ENCODE data around the gene FSD1L.

The FSD1L gene

DNA sequence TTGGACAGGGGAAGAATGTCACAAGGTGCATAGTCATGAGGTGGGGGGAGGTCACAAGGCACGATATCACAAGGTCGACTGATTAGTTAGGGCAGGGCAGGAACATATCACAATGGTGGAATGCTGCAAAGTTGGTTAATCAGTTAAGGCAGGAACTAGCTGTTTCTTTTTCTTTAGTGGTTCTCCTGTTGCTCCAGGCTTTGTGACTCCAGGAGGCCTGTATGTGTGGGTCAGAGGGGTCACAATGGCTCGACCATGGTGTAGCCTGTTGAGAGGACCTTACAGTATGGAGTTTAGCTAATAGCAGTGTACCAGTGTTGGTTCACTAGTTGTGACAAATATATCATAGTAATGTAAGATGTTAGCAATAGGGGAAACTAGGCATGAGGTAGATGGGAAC lies 12.4 kb upstream of the FSD1L start:
- no peak for DNase-seq (ENCODE audit: low read depth, low spot score)

DNA sequence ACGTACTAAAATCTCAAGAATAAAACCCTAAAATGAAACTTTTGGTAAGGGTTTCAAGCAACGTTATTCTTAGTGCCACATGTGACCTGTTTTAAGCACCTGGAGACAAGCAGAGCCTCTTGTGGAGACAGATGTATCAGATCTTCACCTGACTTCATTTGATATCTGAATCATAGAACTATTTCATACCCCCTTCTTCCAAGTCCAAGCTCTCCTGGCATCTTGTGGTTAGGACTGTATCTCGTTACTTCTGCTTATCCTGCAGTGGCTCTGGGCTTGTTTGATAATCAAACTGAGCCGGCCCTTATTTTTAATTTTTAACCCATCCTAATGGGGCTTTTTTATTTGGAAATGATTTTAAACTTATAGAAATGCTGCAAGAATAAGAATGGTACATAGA lies 11.1 kb upstream of the FSD1L start:
- no peak for DNase-seq (ENCODE audit: low read depth, low spot score)

DNA sequence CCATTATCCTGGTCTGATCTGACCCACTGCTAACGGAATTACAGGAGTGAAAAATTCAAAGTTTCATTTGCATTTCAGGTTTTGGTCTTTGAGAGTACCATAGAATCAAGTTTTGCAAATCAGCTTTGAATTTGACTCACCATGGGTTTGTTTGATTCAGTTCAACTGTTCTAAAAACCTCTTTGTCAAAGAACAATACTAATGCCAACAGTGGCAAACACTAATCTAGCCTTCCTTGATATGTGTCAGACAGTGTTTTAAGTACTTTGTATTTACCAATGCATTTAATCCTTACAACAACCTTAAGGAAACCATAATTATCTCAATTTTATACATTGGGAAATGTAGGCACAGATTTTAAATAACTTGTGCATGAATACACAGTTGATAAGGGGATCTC lies 10.1 kb upstream of the FSD1L start:
- no peak for DNase-seq (ENCODE audit: low read depth, low spot score)

DNA sequence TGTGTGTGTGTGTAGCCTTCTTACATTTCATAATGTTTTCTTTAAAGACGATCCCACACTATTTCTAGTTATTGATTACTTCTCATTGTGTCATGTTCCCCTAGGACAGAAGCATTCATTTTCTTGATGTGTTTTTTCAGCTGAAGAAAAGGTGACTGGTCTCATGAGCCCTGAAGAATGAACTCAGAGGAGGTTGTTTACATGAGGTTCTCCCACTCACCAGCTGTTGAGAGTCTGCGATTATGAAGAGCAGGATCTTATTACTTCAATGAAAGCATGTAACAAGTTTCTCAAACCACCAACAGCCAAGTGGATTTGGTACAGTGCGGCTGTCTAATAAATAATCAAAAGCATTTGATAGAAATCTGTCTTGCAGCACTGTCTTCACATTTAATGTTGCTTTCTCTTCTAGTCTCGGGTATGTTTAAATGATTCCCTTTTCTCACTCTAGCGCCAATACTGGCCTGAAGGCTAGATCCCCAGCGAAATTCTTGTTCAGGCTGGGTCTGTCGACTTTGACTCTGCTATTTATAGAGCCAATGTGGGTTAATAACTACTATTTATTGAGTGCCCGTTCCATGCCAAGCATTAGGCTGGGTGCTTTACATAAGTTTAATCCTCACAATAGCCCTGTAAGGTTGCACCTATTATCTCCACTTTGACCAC lies 9.6 kb upstream of the FSD1L start:
- DNase-seq (ENCODE audit: low read depth, low spot score) = no peak

DNA sequence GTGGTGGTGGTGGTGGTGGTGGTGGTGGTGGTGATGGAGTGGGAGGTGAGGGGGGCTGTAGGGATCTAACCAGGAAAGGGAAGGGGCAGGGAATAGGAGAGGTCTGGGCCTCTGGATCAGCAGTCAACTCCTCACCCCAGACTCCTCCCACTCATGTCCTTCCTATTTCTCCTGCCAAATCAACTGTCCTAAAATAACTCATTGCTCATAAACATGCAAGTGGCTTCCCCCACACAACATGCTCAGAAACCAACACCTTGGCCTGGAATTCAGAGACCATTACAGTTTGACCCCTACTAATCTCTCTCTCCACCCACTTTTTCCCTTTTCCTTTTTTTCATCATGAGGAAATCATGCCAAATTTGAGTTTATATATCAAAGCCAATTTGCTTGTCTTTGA lies 8.4 kb upstream of the FSD1L start:
- DNase-seq (ENCODE audit: low read depth, low spot score) = no peak

DNA sequence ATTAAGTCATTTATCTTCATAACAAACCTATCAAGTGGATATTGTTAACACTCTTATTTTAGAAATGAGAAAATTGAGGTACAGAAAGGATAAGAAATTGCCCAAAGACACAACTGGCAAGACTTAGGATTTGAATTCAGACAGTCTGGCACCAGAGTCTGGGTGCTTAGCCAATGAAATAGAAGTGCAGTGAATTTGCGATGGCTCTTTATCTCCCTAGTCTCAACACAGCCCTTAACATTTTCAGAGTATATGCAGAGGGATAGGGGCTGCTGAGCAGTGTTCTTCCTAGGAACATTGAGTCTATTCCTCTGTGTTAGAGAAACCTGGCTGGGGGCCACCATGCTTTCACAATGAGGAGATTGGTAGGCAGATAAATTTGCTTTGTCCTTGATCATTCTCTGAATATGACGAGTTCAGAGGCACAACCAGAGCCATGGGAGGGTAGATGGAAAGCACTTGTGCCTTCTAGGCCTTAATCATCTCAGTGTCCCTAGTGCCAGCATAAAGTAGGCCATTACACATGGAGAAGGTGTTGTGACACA lies 6.1 kb upstream of the FSD1L start:
- no peak for DNase-seq (ENCODE audit: low read depth, low spot score)

DNA sequence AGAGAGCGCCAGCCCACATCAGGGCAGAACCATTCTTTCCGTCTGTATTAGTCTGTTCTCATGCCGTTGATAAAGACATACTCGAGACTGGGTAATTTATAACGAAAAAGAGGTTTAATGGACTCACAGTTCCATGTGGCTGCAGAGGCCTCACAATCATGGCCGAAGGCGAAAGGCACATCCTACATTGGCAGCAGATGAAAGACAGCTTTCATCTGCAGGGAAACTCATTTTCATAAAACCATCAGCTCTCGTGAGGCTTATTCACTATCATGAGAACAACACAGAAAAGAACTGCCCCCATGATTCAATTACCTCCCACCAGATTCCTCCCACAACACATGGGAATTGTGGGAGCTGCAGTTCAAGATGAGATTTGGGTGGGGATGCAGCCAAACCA lies 4.7 kb upstream of the FSD1L start:
- no peak for DNase-seq (ENCODE audit: low read depth, low spot score)

DNA sequence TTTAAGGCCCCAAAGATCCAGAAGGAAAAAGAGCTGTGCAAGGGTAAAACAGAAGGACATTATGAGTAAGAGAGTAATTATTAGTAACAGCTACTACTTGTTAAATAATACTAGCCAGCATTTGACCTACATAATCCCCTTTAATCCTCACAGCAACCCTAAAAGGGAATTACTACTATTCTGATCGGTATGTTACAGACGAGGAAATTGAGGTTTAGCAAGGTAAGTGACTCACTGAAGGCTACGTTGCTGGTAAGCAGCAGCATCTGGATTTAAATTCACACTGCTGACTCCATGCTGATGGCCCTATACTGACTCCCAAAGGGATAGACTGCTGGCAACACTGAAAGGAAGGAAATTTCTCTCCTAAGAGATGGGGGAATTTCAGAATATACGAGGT lies 3.7 kb upstream of the FSD1L start:
- no peak for DNase-seq (ENCODE audit: low read depth, low spot score)

DNA sequence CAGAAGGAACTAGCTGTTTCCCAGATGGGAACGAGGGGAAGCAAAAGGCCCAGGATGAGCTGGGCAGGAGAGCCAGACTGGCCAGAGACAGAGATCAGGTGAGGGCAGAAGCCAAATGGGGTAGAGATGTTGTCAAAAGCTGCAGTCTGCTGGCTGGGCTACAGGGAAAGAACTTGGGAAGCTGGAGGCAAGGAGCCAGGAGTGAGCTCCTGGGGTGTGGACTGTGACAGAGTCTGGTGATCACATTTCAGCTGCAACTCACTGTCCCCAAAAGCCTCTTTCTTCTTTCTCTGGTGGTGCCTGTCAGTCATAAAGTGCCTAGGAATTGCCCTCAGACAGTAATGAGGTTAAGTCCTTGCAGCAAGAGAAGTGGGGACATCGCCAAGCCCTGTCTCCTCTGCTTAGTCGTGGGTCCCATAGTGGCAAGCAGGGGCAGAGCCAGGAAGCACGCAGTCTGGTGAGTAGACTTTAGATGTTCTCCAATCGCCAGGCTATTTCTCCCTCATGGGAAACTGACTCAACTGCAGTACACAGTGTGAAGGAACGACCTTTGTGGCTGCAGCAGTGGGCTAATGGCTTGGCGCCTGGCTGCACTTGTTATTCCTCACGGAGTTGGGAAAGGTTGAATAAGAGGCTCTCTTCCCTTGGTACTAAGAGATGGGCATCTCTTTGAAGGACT lies 2.5 kb upstream of the FSD1L start:
- DNase-seq (ENCODE audit: low read depth, low spot score) = no peak

DNA sequence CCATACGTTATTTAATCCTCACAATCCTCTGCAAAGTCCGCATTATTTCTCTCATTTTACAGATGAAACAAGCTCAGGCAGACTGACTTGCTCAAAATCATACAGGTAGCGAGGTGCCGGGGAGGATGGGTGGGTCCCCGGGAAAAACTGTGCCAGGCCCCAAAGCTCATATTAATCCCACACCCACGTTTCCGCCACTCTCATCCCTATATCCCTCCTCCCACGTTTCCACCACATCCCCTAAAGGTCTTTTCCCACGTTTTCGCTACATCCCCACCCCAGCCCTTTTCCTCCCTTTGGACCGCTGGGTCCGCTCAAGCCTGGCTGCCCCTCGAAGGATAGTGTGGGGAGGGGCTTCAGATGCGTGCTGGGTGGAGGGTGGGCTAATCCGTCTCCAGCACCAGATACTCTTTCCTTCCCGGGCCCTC lies 434 bp upstream of the FSD1L start:
- DNase-seq (ENCODE audit: low read depth, low spot score) = no peak

DNA sequence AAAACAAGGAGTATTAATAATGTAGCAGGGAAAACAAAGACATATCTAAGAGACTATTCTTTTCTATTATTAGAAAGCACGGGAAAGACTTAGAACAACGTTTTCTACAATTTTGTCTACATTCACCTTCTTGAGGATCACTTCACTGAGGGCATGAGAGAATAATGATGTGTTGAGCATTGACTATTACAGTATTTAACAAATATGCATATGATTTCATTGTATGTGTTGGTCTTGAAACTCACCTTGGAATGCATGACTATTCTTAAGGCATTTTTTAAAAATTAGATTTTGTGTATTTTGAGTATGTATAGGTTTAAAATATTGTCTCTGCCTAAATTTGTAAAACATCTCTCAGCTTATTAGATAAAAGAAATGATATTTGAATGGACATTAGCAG lies 1.2 kb downstream of the FSD1L start:
- no peak for DNase-seq (ENCODE audit: low read depth, low spot score)

DNA sequence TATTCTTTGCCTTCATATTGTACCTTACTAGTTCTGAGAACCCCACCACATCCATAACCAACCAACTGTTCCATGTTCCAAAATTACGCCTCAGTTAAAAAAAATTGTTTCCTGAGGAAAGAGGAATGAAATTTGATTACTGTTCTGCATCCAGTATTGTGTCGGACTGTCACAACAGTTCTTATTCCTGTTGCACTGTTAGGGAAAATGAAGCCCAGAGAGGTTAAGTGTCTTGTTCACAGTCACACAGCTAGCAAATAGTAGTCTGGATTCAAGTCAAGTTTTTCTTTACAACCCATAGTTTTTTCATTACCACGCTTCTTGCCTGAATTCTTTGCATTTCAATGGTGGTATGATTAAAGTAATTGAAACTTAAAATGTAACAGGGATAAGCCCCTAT lies 4.4 kb downstream of the FSD1L start:
- DNase-seq (ENCODE audit: low read depth, low spot score) = no peak

DNA sequence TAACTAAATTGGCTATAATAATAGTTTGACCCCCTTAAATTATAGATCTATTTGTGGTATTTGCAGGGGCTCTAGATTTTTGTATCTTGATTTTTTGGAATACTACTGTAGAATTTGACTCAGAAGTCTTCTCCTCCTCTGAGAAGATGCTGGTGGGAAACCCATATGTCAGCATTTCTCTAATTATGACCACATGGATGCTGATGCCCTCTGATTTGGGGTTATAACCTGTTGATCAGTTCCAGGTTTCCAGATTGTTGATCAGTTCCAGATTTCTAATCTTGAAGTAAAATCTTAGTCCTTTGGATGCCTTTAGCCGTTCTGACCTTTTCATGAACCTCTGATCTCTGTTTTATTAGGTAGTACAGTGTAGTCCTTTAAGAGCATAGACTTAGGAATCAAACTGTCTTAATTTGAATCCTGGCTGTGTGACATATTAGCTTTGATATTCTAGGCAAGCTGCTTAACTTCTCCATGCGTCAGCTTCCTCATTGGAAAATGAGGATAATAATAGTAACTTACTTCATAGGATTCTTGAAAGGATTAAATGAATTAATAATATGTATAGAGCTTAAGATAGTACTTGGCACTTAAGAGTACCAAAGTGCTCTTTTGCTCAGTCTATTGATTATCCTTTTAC lies 8.1 kb downstream of the FSD1L start:
- DNase-seq (ENCODE audit: low read depth, low spot score) = no peak

DNA sequence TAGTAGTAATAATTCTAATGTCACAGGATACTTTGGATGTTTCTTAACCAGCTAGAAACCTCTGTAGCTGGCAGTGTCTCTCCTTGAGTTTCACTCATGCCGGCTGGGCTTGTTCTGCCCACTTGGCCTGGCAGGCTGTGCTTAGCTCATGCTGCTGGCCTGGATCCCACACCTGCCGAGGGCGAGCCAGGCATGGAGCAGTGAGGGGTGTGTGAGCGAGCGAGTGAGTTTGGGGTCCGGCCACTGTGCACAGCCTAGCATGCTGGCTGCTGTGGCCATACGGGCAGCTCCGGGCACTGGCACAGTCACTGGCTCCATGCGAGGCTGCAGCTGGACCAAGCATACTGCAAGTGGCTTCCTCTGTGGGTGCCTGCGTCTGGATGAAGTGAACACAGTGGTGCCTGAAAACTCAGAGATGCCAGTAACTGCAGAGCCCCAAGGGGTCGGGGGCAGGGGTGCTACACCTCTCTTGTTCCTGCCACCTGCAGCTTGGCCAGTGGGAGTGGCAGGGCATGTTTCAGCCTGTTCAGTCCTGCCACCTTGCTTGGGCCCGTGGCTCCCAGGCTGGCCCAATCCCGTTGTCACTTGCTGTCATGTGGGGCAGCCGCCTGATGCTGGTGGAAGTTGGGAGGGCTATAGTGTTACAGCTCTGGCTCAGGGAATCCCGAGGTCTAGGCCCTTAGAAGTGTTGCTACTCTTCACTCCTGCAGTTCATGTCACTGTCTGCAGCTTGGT lies 9.9 kb downstream of the FSD1L start:
- DNase-seq (ENCODE audit: low read depth, low spot score) = no peak

DNA sequence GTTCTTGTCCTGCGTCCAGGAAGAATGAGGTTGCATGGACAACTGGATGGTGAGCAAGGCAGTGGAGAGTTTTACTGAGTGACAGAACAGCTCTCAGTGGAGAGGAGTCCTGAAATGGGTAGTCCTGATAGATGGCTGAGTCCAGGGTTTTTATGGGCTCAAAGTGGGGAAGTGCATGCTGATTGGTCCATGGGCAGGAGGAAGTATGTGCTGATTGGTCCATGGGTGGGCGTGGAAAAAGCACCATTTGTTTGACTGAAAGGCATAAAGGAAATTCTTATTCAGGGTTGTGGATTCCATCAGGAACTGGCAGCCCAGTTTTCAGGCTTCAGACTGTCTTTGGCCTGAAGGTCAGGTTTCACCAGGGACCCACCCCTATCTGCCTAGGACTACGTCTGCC lies 10.6 kb downstream of the FSD1L start:
- no peak for DNase-seq (ENCODE audit: low read depth, low spot score)

DNA sequence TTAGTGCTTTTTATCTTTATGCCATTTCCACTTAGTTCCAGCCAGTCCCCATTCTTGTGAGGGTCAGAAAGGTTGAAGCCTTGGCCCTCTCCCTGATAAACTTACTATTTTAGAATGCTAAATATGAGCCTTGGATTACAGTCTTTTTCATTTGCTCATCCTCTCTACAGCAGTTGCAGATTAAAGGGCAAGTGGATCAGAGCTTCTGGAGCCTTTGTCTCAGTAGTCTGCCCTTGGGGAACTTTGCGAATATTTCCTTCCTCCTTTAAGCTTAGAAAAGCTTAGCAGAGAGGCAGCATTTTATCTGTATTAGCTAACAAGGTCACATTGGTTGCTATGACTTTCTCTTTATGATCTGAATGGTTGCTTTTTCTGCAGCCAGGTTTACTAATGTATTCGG lies 11.5 kb downstream of the FSD1L start:
- DNase-seq (ENCODE audit: low read depth, low spot score) = no peak

DNA sequence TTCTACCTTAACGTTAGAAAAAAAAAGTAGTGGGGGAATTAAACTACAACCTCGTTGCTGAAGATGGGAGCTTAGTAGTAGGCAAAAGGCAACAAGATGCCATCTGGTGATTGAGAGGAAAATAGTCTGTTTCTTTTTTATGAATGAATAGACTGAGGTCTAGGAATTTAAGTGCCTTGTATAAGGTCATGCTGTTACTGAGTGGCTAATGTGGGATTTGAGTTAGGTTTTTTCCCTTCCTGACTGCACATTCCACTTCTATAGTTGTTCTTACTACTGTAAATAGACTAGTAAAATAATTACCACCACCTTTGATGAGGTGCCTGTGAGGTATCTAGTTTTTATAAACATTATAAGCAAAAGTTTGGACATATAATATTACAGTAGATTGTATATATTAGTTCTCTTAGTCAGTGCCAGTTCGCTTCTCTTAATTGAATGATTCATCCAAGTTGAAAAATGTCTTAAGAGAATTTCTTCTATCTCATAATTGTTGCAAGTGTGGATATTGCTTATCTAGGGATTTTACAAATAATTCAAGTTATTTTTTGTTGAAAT lies 19.1 kb downstream of the FSD1L start:
- no peak for DNase-seq (ENCODE audit: low read depth, low spot score)

DNA sequence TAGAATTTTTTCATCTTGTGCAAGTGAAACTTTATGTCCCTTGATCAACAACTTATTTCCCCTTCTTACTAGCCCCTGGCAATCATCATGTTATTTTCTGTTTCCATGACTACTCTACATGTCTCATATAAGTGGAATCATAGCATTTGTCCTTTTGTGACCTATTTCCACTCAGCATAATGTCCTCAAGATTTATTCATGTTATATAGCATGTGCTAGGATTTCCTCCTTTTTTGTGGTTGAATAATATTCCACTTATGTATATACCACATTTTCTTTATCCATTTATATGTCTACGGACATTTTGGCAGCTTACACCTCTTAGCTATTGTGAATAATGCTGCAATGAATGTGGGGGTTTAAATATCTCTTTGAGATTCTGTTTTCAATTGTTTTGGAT lies 21.0 kb downstream of the FSD1L start:
- no peak for DNase-seq (ENCODE audit: low read depth, low spot score)

DNA sequence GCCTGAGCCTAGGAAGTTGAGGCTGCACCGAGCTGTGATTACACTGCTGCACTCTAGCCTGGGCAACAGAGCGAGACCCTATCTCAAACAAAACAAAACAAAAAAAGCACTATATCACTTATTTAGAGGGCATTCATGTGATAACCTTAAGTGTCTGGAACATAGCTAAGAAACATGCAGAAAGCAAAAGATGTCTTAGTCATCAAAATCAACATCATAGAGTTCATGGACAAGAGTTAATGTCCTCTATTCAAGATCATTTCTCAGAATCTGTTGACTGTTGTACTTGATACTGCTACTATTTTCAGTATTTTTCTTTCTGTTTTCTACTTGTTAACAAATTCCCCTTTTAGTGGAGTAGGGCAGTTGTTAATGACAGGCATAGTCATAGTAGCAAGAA lies 25.4 kb downstream of the FSD1L start:
- no peak for DNase-seq (ENCODE audit: low read depth, low spot score)

DNA sequence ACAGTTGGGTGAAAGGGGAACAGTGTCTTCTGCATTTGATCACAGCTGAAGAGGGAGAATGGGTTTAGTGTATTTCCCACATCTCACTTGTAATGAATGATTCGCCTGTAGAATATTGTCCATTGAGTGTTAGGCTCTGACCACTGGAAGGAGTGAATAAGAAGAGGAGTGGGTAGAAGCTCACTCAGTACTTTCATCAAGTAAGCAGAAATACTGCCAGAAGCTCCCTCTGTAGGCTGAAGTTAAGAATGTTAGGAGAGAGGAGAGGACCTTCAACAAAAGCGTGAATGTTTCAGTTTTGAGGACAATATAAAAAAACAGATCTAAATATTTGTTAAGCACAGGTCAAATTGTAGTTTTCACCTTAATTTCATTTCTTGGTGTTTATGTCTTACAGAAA lies 27.5 kb downstream of the FSD1L start:
- no peak for DNase-seq (ENCODE audit: low read depth, low spot score)

DNA sequence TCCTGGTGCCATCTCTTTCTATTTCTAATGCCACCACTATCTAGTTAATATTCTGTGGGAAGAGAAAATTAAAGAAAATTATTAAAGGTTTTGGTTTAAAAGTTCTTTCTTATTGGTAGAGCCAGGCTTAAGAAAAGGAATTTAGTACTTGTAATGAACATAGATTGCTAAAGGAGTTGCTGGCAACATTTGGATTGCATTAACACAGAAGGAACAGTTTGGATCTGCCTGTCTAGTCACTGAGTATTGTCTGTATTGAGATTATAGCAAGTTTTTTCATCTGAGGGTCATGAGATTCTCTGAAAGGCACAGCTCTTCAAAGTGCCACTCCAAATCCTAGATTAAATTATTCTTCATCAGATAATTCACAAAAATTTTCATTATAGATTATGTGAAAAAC lies 32.0 kb downstream of the FSD1L start:
- no peak for DNase-seq (ENCODE audit: low read depth, low spot score)

DNA sequence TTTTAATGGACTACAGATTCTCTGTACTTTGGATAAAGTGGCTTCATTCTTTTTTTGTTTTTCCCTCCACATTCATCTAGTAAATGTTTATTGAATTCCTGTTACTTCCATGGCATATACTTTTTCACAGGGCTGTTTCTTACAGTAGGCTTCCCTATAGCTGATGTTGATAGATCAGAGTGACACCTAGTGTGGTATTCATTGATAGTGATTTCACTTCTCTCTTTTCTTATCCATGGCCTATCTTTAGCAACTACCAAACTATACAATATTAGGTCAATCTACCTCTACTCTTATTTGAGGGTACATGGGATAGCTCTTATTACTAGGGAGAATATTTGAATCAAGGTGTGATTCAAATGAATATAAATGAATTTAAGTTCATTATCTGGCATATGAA lies 35.8 kb downstream of the FSD1L start:
- DNase-seq (ENCODE audit: low read depth, low spot score) = no peak
